H1 (cell line): Measurements from ENCODE around the gene IRAK4. TPM values are rescaled to one million over a fixed set of nuclear protein-coding genes. Genes with fewer than 3 reads are reported as not detected.

Source experiments
- CTCF ChIA-PET: fragments of 300-600 bp; sonication (Branson Sonifier 250); formaldehyde crosslinking; loops from one replicate; lab custom pipeline; 2021; ENCODE audit not compliant: partially characterized antibody; lab: Charles Lee
- POLR2A ChIA-PET: fragments of 300-600 bp; sonication (Branson Sonifier 250); formaldehyde crosslinking; loops from one replicate; lab custom pipeline; 2021; ENCODE audit warnings: inconsistent platforms; ENCODE audit not compliant: partially characterized antibody; lab: Charles Lee
- DNase-seq, 2 experiments: peaks; one replicate each; pipeline versions ENCODE4 v3.0.0 to v3.0.0-alpha.2; 2010 to 2022; ENCODE audit warnings: low spot score in 2 of 2, low read depth in 1 of 2, mixed read lengths in 1 of 2
- FAIRE-seq: peaks from 2 replicates; lab custom pipeline; 2011; peaks lifted over from hg19 to GRCh38; lab: Jason Lieb, UNC
- H2AFZ ChIP-seq: 2 replicates; pipeline ENCODE4 v1.8.1; 2012; ENCODE audit warnings: low read length, inconsistent platforms
- H2AK5ac ChIP-seq: 2 replicates; pipeline ENCODE4 v1.6.1; 2013; ENCODE audit warnings: low read depth, low read length
- H2BK120ac ChIP-seq: replicated peaks from 2 replicates; pipeline ENCODE3; 2013; ENCODE audit warnings: low read depth, low read length, inconsistent platforms
- H2BK12ac ChIP-seq: 2 replicates; pipeline ENCODE4 v1.6.1; 2013; ENCODE audit warnings: low read depth, low read length
- H2BK15ac ChIP-seq: 2 replicates; pipeline ENCODE4 v1.6.1; 2013; ENCODE audit warnings: low read length
- H2BK20ac ChIP-seq: 2 replicates; pipeline ENCODE4 v1.6.1; 2013; ENCODE audit warnings: low read length
- H2BK5ac ChIP-seq: 2 replicates; pipeline ENCODE4 v1.6.1; 2013; ENCODE audit warnings: low read depth, low read length
- H3K14ac ChIP-seq: 2 replicates; pipeline ENCODE4 v1.6.1; 2013; ENCODE audit warnings: inconsistent platforms; ENCODE audit not compliant: insufficient read length
- H3K18ac ChIP-seq: 2 replicates; pipeline ENCODE4 v1.6.1; 2013; ENCODE audit warnings: low read length; ENCODE audit errors: extremely low read depth
- H3K23ac ChIP-seq: 2 replicates; pipeline ENCODE4 v1.6.1; 2013; ENCODE audit warnings: inconsistent platforms; ENCODE audit not compliant: insufficient read length
- H3K23me2 ChIP-seq: 2 replicates; pipeline ENCODE4 v1.6.1; 2013; ENCODE audit warnings: low read depth, low read length
- H3K27ac ChIP-seq: 2 replicates; pipeline ENCODE4 v1.6.1; 2011; ENCODE audit warnings: low read depth, low read length, inconsistent platforms
- H3K27me3 ChIP-seq, 4 experiments: replicated peaks in 1 of 4; 1 replicate in 1 of 4; 2 replicates in 3 of 4; pipeline versions ENCODE4 v1.6.1 to v1.8.1; 2011 to 2013; ENCODE audit warnings: low read length in 3 of 4, mild to moderate bottlenecking in 3 of 4, inconsistent platforms in 2 of 4, mixed read lengths in 2 of 4, moderate library complexity in 1 of 4; ENCODE audit not compliant: control insufficient read depth in 3 of 4, insufficient read depth in 3 of 4; ENCODE audit errors: extremely low read depth in 1 of 4
- H3K36me3 ChIP-seq, 4 experiments: 2 replicates each; pipeline versions ENCODE4 v1.6.1 to v1.8.1; 2011 to 2013; ENCODE audit warnings: mild to moderate bottlenecking in 4 of 4, low read length in 3 of 4, moderate library complexity in 2 of 4, control low read depth in 1 of 4, inconsistent platforms in 1 of 4; ENCODE audit not compliant: insufficient read depth in 4 of 4, control insufficient read depth in 2 of 4
- H3K4ac ChIP-seq: replicated peaks from 2 replicates; pipeline ENCODE3; 2013; ENCODE audit warnings: low read length, low read depth, mixed read lengths, inconsistent platforms; ENCODE audit not compliant: insufficient read length
- H3K4me1 ChIP-seq, 4 experiments: replicated peaks in 1 of 4; 1 replicate in 1 of 4; 2 replicates in 3 of 4; pipeline versions ENCODE4 v1.6.1 to v1.8.1; 2011 to 2013; ENCODE audit warnings: low read length in 3 of 4, inconsistent platforms in 2 of 4, mixed read lengths in 1 of 4; ENCODE audit not compliant: insufficient read depth in 4 of 4, control insufficient read depth in 3 of 4
- H3K4me2 ChIP-seq, 2 experiments: 2 replicates each; pipeline versions ENCODE4 v1.6.1 to v1.8.1; 2011 to 2013; ENCODE audit warnings: low read depth in 2 of 2, low read length in 2 of 2, control low read depth in 1 of 2, inconsistent platforms in 1 of 2, mild to moderate bottlenecking in 1 of 2; ENCODE audit not compliant: insufficient read depth in 1 of 2
- H3K4me3 ChIP-seq, 4 experiments: fragments of 200-600, 300-600 bp in 1 of 4; sonication (generic), shearing (Covaris generic), sonication (Bioruptor Twin) in 1 of 4; 2 replicates each; pipeline versions ENCODE4 v1.5.1 to v1.8.1; 2011 to 2016; ENCODE audit warnings: low read length in 4 of 4, low read depth in 3 of 4, control low read depth in 2 of 4, inconsistent platforms in 2 of 4, mild to moderate bottlenecking in 2 of 4, mixed read lengths in 1 of 4, moderate library complexity in 1 of 4; ENCODE audit not compliant: insufficient read depth in 2 of 4; ENCODE audit errors: extremely low read depth in 1 of 4
- H3K56ac ChIP-seq: replicated peaks from 2 replicates; pipeline ENCODE3; 2013; ENCODE audit warnings: low read depth, mild to moderate bottlenecking, mixed read lengths, low read length, inconsistent platforms; ENCODE audit not compliant: insufficient read length
- H3K79me1 ChIP-seq: 2 replicates; pipeline ENCODE4 v1.6.1; 2013; ENCODE audit warnings: low read depth, low read length, control low read depth
- H3K79me2 ChIP-seq, 2 experiments: 2 replicates each; pipeline versions ENCODE4 v1.6.1 to v1.8.1; 2012 to 2013; ENCODE audit warnings: low read length in 2 of 2, mild to moderate bottlenecking in 2 of 2, inconsistent platforms in 1 of 2; ENCODE audit not compliant: insufficient read depth in 2 of 2, control insufficient read depth in 1 of 2
- H3K9ac ChIP-seq, 4 experiments: replicated peaks in 1 of 4; 1 replicate in 1 of 4; 2 replicates in 3 of 4; pipeline versions ENCODE4 v1.6.1 to v1.8.1; 2011 to 2013; ENCODE audit warnings: low read depth in 3 of 4, low read length in 3 of 4, control low read depth in 2 of 4, mild to moderate bottlenecking in 2 of 4, moderate library complexity in 2 of 4, inconsistent platforms in 1 of 4; ENCODE audit errors: extremely low read depth in 1 of 4
- H3K9me3 ChIP-seq, 2 experiments: 2 replicates each; pipeline versions ENCODE4 v1.6.1 to v1.8.1; 2012 to 2013; ENCODE audit warnings: mild to moderate bottlenecking in 2 of 2, moderate library complexity in 2 of 2, control low read depth in 1 of 2, inconsistent platforms in 1 of 2, low read depth in 1 of 2, low read length in 1 of 2, mixed read lengths in 1 of 2; ENCODE audit not compliant: insufficient read depth in 2 of 2
- H4K20me1 ChIP-seq, 2 experiments: replicated peaks in 1 of 2; 2 replicates each; pipeline versions ENCODE3 to v1.8.1; 2011 to 2013; ENCODE audit warnings: inconsistent platforms in 2 of 2, low read length in 2 of 2, mild to moderate bottlenecking in 1 of 2; ENCODE audit not compliant: insufficient read depth in 2 of 2, control insufficient read depth in 1 of 2
- H4K5ac ChIP-seq: 2 replicates; pipeline ENCODE4 v1.6.1; 2013; ENCODE audit warnings: low read length, low read depth, mixed read lengths, inconsistent platforms; ENCODE audit not compliant: insufficient read length
- H4K8ac ChIP-seq: 2 replicates; pipeline ENCODE4 v1.8.0; 2013; ENCODE audit warnings: mild to moderate bottlenecking, moderate library complexity, low read length, inconsistent platforms; ENCODE audit not compliant: insufficient read depth; ENCODE audit errors: extremely low read depth
- H4K91ac ChIP-seq: replicated peaks from 2 replicates; pipeline ENCODE3; 2013; ENCODE audit warnings: low read length, mixed read lengths, inconsistent platforms; ENCODE audit not compliant: insufficient read length
- CBX8 ChIP-seq: fragments of 300-800, 300-1000 bp; sonication (generic); IDR thresholded peaks from 2 replicates; pipeline ENCODE4 v1.7.1; 2016; ENCODE audit warnings: low read depth, low read length, borderline replicate concordance
- GABPA ChIP-seq: IDR thresholded peaks from 2 replicates; pipeline ENCODE4 v1.6.1; 2011; ENCODE audit warnings: mild to moderate bottlenecking, low read length, moderate library complexity, borderline replicate concordance; ENCODE audit not compliant: insufficient read depth
- RAD21 ChIP-seq, 2 experiments: IDR thresholded peaks in 1 of 2; conservative IDR thresholded peaks in 1 of 2; 2 replicates each; pipeline ENCODE4 v1.6.1; 2011; ENCODE audit warnings: low read depth in 2 of 2, low read length in 2 of 2, improper control_type of control experiment in 1 of 2, inconsistent platforms in 1 of 2, mild to moderate bottlenecking in 1 of 2, moderate library complexity in 1 of 2
- TEAD4 ChIP-seq: IDR thresholded peaks from 2 replicates; pipeline ENCODE4 v1.6.1; 2012; ENCODE audit warnings: low read depth, low read length, inconsistent platforms, mixed read lengths
- WGBS, 2 experiments: shearing (Covaris generic) in 1 of 2; methylation state at CpG; one replicate each; pipeline versions ENCODE4 v1.1.6 to v1.1.7; 2013 to 2015; ENCODE audit warnings: low lambda C conversion rate in 2 of 2, mixed read lengths in 2 of 2, inconsistent platforms in 1 of 2, low coverage in 1 of 2, missing lambda C conversion rate in 1 of 2; ENCODE audit not compliant: insufficient replicate concordance in 2 of 2, insufficient coverage in 1 of 2, insufficient read length in 1 of 2; ENCODE audit errors: extremely low coverage in 1 of 2, missing lambda C conversion rate in 1 of 2; 5-methylcytosine and 5-hydroxymethylcytosine counted together
- polyA plus RNA-seq, 7 experiments: library from polyadenylated mRNA; depleted of rRNA in 3 of 7; stranded (reverse) in 5 of 7; unstranded in 2 of 7; fragments of >200 nt in 5 of 7; fragments of 200-250 nt in 2 of 7; gene quantifications; 1 replicate in 5 of 7; 2 replicates in 1 of 7; 4 replicates in 1 of 7; pipeline versions ENCODE4 v1.2.1 to v1.2.3, GENCODE V29; 2011 to 2013; ENCODE audit warnings: missing spikeins in 2 of 7, mixed read lengths in 2 of 7
- total RNA-seq: library from RNA; stranded (reverse); fragmentation: NEBNext Ultra II Directional; extraction: Animal tissue kit (Norgen Biotek cat#: 25700); gene quantifications from 2 replicates; pipeline ENCODE4 v1.2.1, GENCODE V29; 2021

IRAK4 gene
- total and polyA plus RNA-seq, 2 of the 8 experiments (the other 6 are each of a cell fraction or from before 2014, with no cell fraction given), result 2.3 to 7.7 TPM

- Histone ChIP-seq H3K27ac (no peak overlapping the region), H3K18ac (no peak overlapping the region), H3K4me1 (no peaks in the 10 kb centered on the region), H2BK120ac (no peak overlapping the region), H3K27me3 (no peaks in the 10 kb centered on the region), H4K5ac (no peak overlapping the region), H2BK12ac (no peak overlapping the region), H3K14ac (no peak overlapping the region), H3K4me2 (no peak overlapping the region), H3K23ac (no peak overlapping the region), H4K8ac (no peak overlapping the region), H2AK5ac (no peak overlapping the region)
- 83% methylated on average over 3 of the region's 3 CpGs; no CpG with 5 or more reads in 1 of the 2 experiments for WGBS, 2 experiments
- POLR2A ChIA-PET, result no interaction called here
- DNase-seq, result no peak
- no peak for TF ChIP-seq GABPA
- no peak for TF ChIP-seq TEAD4
- TF ChIP-seq CBX8, result no peak
- TF ChIP-seq RAD21 (IDR thresholded peaks at IDR 0.05 in 1 of 2, conservative IDR thresholded peaks at IDR 0.05 in 1 of 2; ENCODE audit: low read depth in 2 of 2, low read length in 2 of 2), result 0 out of 4 replicates have a peak, but pooled peaks of 1 of the 2 experiments have one; percentile 2
- TF ChIP-seq, all 59 proteins: peak for 1
- Histone ChIP-seq H3K36me3 (peaks cover 0 to 6% (median 5%) of the 10 kb centered on the region in 4 experiments; a peak in 4 of 8 replicates), H4K91ac (no peak overlapping the region), H2BK20ac (no peak overlapping the region), H3K56ac (no peak overlapping the region), H2BK5ac (no peak overlapping the region), H3K9ac (no peak overlapping the region), H3K79me2 (no peaks in the 10 kb centered on the region), H2AFZ (no peak overlapping the region), H3K4me3 (no peak overlapping the region), H4K20me1 (no peaks in the 10 kb centered on the region), H3K9me3 (no peaks in the 10 kb centered on the region), H3K79me1 (no peaks in the 10 kb centered on the region), H2BK15ac (no peak overlapping the region), H3K23me2 (no peaks in the 10 kb centered on the region), H3K4ac (no peak overlapping the region)
- FAIRE-seq, result no peak
- CTCF ChIA-PET, result no interaction called here
Observed at GRCh38 chr12:43733687-43734086, 25.1 kb upstream of the IRAK4 start.
